ENCODE data around the gene STYX. TPM values are rescaled to one million over a fixed set of nuclear protein-coding genes. Genes with fewer than 3 reads are reported as not detected.

The STYX gene
- total RNA-seq, 1 donor from 2014 or later = 13.3 TPM

- Histone ChIP-seq H3K27me3 (ENCODE audit: low read depth) (no peaks in the 10 kb centered on the region), H3K36me3 (peaks cover 27% of the 10 kb centered on the region), H3K27ac (replicated peaks) (no peak overlapping the region), H3K9me3 (replicated peaks) (no peaks in the 10 kb centered on the region), H3K4me3 (no peak overlapping the region), H3K4me1 (no peaks in the 10 kb centered on the region)
- DNase-seq = no peak
- intact Hi-C loops (cut with micrococcal nuclease) = no loop called here
- no peak for TF ChIP-seq CTCF (IDR thresholded peaks at IDR 0.05; ENCODE audit: borderline replicate concordance)
Measured at GRCh38 chr14:52781629-52782028, 51.7 kb downstream of the STYX start.

GRCh38 chr14:52783206-52783605 is 53.2 kb downstream of the STYX start:
- Histone ChIP-seq H3K36me3 (peaks cover 16% of the 10 kb centered on the region), H3K4me3 (no peak overlapping the region), H3K27ac (replicated peaks) (no peak overlapping the region), H3K27me3 (ENCODE audit: low read depth) (no peaks in the 10 kb centered on the region), H3K4me1 (no peaks in the 10 kb centered on the region), H3K9me3 (replicated peaks) (no peaks in the 10 kb centered on the region)
- intact Hi-C loops (cut with micrococcal nuclease) = no loop called here
- TF ChIP-seq CTCF (IDR thresholded peaks at IDR 0.05; ENCODE audit: borderline replicate concordance) = no peak
- DNase-seq = no peak

GRCh38 chr14:52786887-52787286 is 56.9 kb downstream of the STYX start:
- intact Hi-C loops (cut with micrococcal nuclease) = no loop called here
- H3K4me1 ChIP-seq = peaks cover 29% of the 10 kb centered on the region

GRCh38 chr14:52789118-52789517 is 59.2 kb downstream of the STYX start:
- Histone ChIP-seq H3K27me3 (ENCODE audit: low read depth) (no peaks in the 10 kb centered on the region), H3K36me3 (no peaks in the 10 kb centered on the region), H3K4me1 (peaks cover 34% of the 10 kb centered on the region), H3K27ac (replicated peaks) (no peak overlapping the region), H3K4me3 (no peak overlapping the region), H3K9me3 (replicated peaks) (no peaks in the 10 kb centered on the region)
- DNase-seq = no peak
- no peak for TF ChIP-seq CTCF (IDR thresholded peaks at IDR 0.05; ENCODE audit: borderline replicate concordance)
- intact Hi-C loops (cut with micrococcal nuclease) = no loop called here

More at GRCh38 chr14:52786887-52787286, 56.9 kb downstream of the STYX start:
- Histone ChIP-seq H3K27ac (replicated peaks) (no peak overlapping the region), H3K27me3 (ENCODE audit: low read depth) (no peaks in the 10 kb centered on the region), H3K9me3 (replicated peaks) (no peaks in the 10 kb centered on the region), H3K36me3 (peaks cover under 1% of the 10 kb centered on the region), H3K4me3 (no peak overlapping the region)
- no peak for TF ChIP-seq CTCF (IDR thresholded peaks at IDR 0.05; ENCODE audit: borderline replicate concordance)
- DNase-seq = no peak

GRCh38 chr14:52790011-52790755 is 60.2 kb downstream of the STYX start:
- Histone ChIP-seq H3K4me1 (peaks cover 34% of the 10 kb centered on the region), H3K27me3 (ENCODE audit: low read depth) (no peaks in the 10 kb centered on the region), H3K9me3 (replicated peaks) (no peaks in the 10 kb centered on the region), H3K36me3 (no peaks in the 10 kb centered on the region), H3K27ac (replicated peaks) (peak overlapping the region; percentile 92), H3K4me3 (peak overlapping the region; percentile 88)
- TF ChIP-seq CTCF (IDR thresholded peaks at IDR 0.05; ENCODE audit: borderline replicate concordance) = no peak
- intact Hi-C loops (cut with micrococcal nuclease) = no loop called here
- DNase-seq = no peak
